GM12878 (cell line): ENCODE results near the gene PRMT2. TPM values are rescaled to one million over a fixed set of nuclear protein-coding genes. Genes with fewer than 3 reads are reported as not detected.

Experiments
- ATAC-seq: fragments of 200-7000 bp; cut with Tn5 transposase; 3 replicates; pipeline ENCODE4 v1.9.1; 2020; ENCODE audit warnings: mild to moderate bottlenecking, moderate library complexity
- BruUV-seq: library from RNA; stranded (reverse); fragments of 400-500 nt; replicated peaks from 2 replicates; lab custom pipeline; 2021; lab: Mats Ljungman, UMichigan
- CTCF ChIA-PET: fragments of 300-600 bp; sonication (Branson Sonifier 250); formaldehyde crosslinking; extraction: SDS; loops from one replicate; lab custom pipeline; 2021; ENCODE audit warnings: inconsistent platforms; lab: Yijun Ruan, JAX
- POLR2A ChIA-PET: fragments of 350-600 bp; formaldehyde crosslinking; extraction: SDS; loops from one replicate; lab custom pipeline; 2021; ENCODE audit warnings: inconsistent platforms; lab: Charles Lee
- RAD21 ChIA-PET: fragments of 300-600 bp; sonication (Branson Sonifier 250); formaldehyde crosslinking; loops from one replicate; lab custom pipeline; 2023; ENCODE audit warnings: antibody characterized with exemption; ENCODE audit not compliant: unreplicated experiment; lab: Charles Lee
- SMC1A ChIA-PET: fragments of 300-600 bp; sonication (Branson Sonifier 250); formaldehyde crosslinking; loops from one replicate; lab custom pipeline; 2023; ENCODE audit not compliant: unreplicated experiment, uncharacterized antibody; lab: Charles Lee
- DNase-seq: peaks from one replicate; pipeline ENCODE4 v3.0.0-alpha.2; 2011; ENCODE audit warnings: low read depth, low spot score
- FAIRE-seq: peaks from 3 replicates; lab custom pipeline; 2011; peaks lifted over from hg19 to GRCh38; lab: Jason Lieb, UNC
- H2AFZ ChIP-seq: 2 replicates; pipeline ENCODE4 v1.6.0; 2011; ENCODE audit warnings: low read depth, low read length, control low read depth; ENCODE audit not compliant: control insufficient read depth
- H3K27ac ChIP-seq: 2 replicates; pipeline ENCODE4 v1.5.1; 2011; ENCODE audit warnings: control low read depth; ENCODE audit not compliant: control insufficient read depth, insufficient read depth
- H3K27me3 ChIP-seq, 2 experiments: replicated peaks in 1 of 2; 2 replicates each; pipeline versions ENCODE4 v1.6.0 to v1.6.1; 2011; ENCODE audit warnings: low read length in 1 of 2; ENCODE audit not compliant: control insufficient read depth in 2 of 2, insufficient read depth in 2 of 2
- H3K36me3 ChIP-seq, 2 experiments: 2 replicates each; pipeline ENCODE4 v1.5.1; 2011; ENCODE audit warnings: low read length in 1 of 2; ENCODE audit not compliant: control insufficient read depth in 2 of 2, insufficient read depth in 2 of 2
- H3K4me1 ChIP-seq: 2 replicates; pipeline ENCODE4 v1.6.1; 2011; ENCODE audit warnings: mild to moderate bottlenecking, low read length, moderate library complexity, mixed read lengths; ENCODE audit not compliant: control insufficient read depth, insufficient read depth
- H3K4me2 ChIP-seq: 2 replicates; pipeline ENCODE4 v1.6.0; 2011; ENCODE audit warnings: control low read depth; ENCODE audit not compliant: control insufficient read depth, insufficient read depth
- H3K4me3 ChIP-seq: fragments of 200-600 bp; sonication (generic); 2 replicates; pipeline ENCODE4 v1.5.1; 2016
- H3K79me2 ChIP-seq: 2 replicates; pipeline ENCODE4 v1.6.0; 2011; ENCODE audit warnings: low read length; ENCODE audit not compliant: control insufficient read depth, insufficient read depth
- H3K9ac ChIP-seq: 2 replicates; pipeline ENCODE4 v1.8.0; 2011; ENCODE audit warnings: low read length, control low read depth, mixed read lengths; ENCODE audit not compliant: control insufficient read depth, insufficient read depth
- H3K9me3 ChIP-seq: replicated peaks from 3 replicates; pipeline ENCODE4 v1.5.1; 2011; ENCODE audit warnings: mild to moderate bottlenecking, low read length; ENCODE audit not compliant: control insufficient read depth, insufficient read depth
- H4K20me1 ChIP-seq: 2 replicates; pipeline ENCODE4 v1.6.0; 2011; ENCODE audit not compliant: control insufficient read depth, insufficient read depth
- BCL11A ChIP-seq: IDR thresholded peaks from 2 replicates; pipeline ENCODE4 v1.6.1; 2011; ENCODE audit warnings: low read depth, low read length
- BMI1 ChIP-seq: fragments of 450-650 bp; IDR thresholded peaks from 2 replicates; pipeline ENCODE4 v1.6.1; 2016; ENCODE audit warnings: mild to moderate bottlenecking, moderate library complexity, borderline replicate concordance
- FOXK2 ChIP-seq: fragments of 450-650 bp; IDR thresholded peaks from 2 replicates; pipeline ENCODE4 v1.6.1; 2017; ENCODE audit warnings: mild to moderate bottlenecking, moderate library complexity
- GABPA ChIP-seq: IDR thresholded peaks from 2 replicates; pipeline ENCODE4 v1.6.1; 2014; ENCODE audit warnings: antibody characterized with exemption, low read depth, mild to moderate bottlenecking, inconsistent platforms
- HDAC6 ChIP-seq: fragments of 200-600 bp; sonication (generic); IDR thresholded peaks from one replicate; pipeline ENCODE4 v1.8.0; 2017; ENCODE audit warnings: antibody characterized with exemption; ENCODE audit not compliant: unreplicated experiment
- IRF4 ChIP-seq: IDR thresholded peaks from 2 replicates; pipeline ENCODE4 v1.6.1; 2011; ENCODE audit warnings: low read depth, low read length
- IRF5 ChIP-seq: fragments of 450-650 bp; IDR thresholded peaks from 2 replicates; pipeline ENCODE4 v1.6.1; 2017; ENCODE audit warnings: borderline replicate concordance
- MTA3 ChIP-seq: IDR thresholded peaks from 2 replicates; pipeline ENCODE4 v1.6.1; 2012; ENCODE audit warnings: low read length, inconsistent platforms, borderline replicate concordance
- NFIC ChIP-seq: IDR thresholded peaks from 2 replicates; pipeline ENCODE4 v1.6.1; 2012; ENCODE audit warnings: low read depth, mild to moderate bottlenecking, inconsistent platforms, low read length, moderate library complexity
- POLR2AphosphoS5 ChIP-seq: IDR thresholded peaks from 2 replicates; pipeline ENCODE4 v1.6.1; 2011; ENCODE audit warnings: mild to moderate bottlenecking, low read length, inconsistent platforms
- RAD21 ChIP-seq: IDR thresholded peaks from 2 replicates; pipeline ENCODE4 v1.6.1; 2011; ENCODE audit warnings: mild to moderate bottlenecking, low read depth, low read length, moderate library complexity; ENCODE audit not compliant: insufficient read depth
- ZBTB4 ChIP-seq: fragments of 450-650 bp; formaldehyde crosslinking; IDR thresholded peaks from 2 replicates; pipeline ENCODE4 v1.4.0; 2022; ENCODE audit warnings: mild to moderate bottlenecking, moderate library complexity
- WGBS: methylation state at CpG from one replicate; pipeline ENCODE4 v1.1.6; 2016; ENCODE audit warnings: low lambda C conversion rate; ENCODE audit not compliant: insufficient replicate concordance, insufficient coverage; ENCODE audit errors: missing lambda C conversion rate; 5-methylcytosine and 5-hydroxymethylcytosine counted together
- in situ Hi-C: fragments of 300-500 bp; cut with MboI; formaldehyde crosslinking; loops from 9 replicates; pipeline ENCODE4 v1.14.3; 2018; ENCODE audit warnings: mixed read lengths
- intact Hi-C: fragments of 100-400 bp; cut with micrococcal nuclease; formaldehyde crosslinking; loops from one replicate; pipeline ENCODE4 v1.14.2; 2022; ENCODE audit not compliant: unreplicated experiment
- polyA plus RNA-seq, 11 experiments: library from polyadenylated mRNA; depleted of rRNA in 4 of 11; unstranded in 6 of 11; stranded (reverse) in 5 of 11; fragments of >200 nt; fragmentation: Nextera tagmentation in 4 of 11; fragmentation: Illumina TruSeq in 1 of 11; extraction: Ambion mirVana in 4 of 11; extraction: Trizol in 1 of 11; gene quantifications; 1 replicate in 1 of 11; 2 replicates in 10 of 11; pipeline versions ENCODE4 v1.2.1 to v1.2.3, GENCODE V29; 2011 to 2016; ENCODE audit warnings: inconsistent platforms in 2 of 11, missing spikeins in 2 of 11, low read depth in 1 of 11
- total RNA-seq, 4 experiments: library from RNA; depleted of rRNA in 3 of 4; stranded (reverse); fragments of >200 nt in 3 of 4; fragmentation: Illumina TruSeq in 1 of 4; extraction: Trizol in 1 of 4; gene quantifications; 2 replicates each; pipeline versions ENCODE4 v1.2.1 to v1.2.3, GENCODE V29; 2013 to 2021
- TF ChIP-seq, protein P1 (sequence below): fragments of 450-650 bp; formaldehyde crosslinking; IDR thresholded peaks from 2 replicates; pipeline ENCODE4 v1.5.0; 2022; ENCODE audit warnings: mild to moderate bottlenecking, missing genetic modification characterization
- TF ChIP-seq, protein P2 (sequence below): IDR thresholded peaks from 2 replicates; pipeline ENCODE4 v1.6.1; 2011; ENCODE audit warnings: borderline replicate concordance, low read depth, mild to moderate bottlenecking, moderate library complexity, mixed read lengths, low read length; ENCODE audit not compliant: insufficient read depth; ENCODE audit errors: extremely low read length
- TF ChIP-seq, protein P3 (sequence below): fragments of 450-650 bp; IDR thresholded peaks from 2 replicates; pipeline ENCODE4 v1.6.1; 2017; ENCODE audit warnings: low read depth, mild to moderate bottlenecking, moderate library complexity

Gene PRMT2
- total and polyA plus RNA-seq, 10 of the 15 experiments (the other 5 are each of a cell fraction or from before 2014, with no cell fraction given): 16.1 to 48.6 (median 36.2) TPM

DNA sequence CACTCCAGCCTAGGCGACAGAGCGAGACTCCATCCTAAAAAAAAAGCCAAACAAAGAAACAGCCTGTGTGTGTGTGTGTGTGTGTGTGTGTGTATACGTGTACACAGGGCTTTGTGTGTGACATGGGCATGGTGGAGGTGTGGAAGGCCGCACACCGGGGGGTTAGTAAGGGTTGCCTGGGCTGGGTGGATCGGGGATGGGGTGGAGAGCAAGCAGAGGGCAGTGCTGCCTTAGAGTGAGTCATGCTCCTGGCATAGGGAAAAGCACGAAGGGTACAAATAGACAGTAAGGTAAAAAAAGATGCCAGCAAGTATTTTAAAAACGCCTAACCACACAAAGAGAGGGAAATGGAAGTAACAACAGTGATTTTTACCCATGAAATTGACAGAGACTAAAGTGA, 6.2 kb downstream of the PRMT2 start:
- ATAC-seq (no peak), FAIRE-seq (no peak), DNase-seq (no peak)
- in situ Hi-C loops (no loop called here), intact Hi-C loops (no loop called here)
- Histone ChIP-seq H3K36me3 (peaks cover 1 to 19% of the 10 kb centered on the region in 2 experiments; a peak in 3 of 4 replicates), H3K9me3 (no peaks in the 10 kb centered on the region), H3K79me2 (peaks cover 7% of the 10 kb centered on the region), H3K4me2 (no peak overlapping the region), H3K27me3 (no peaks in the 10 kb centered on the region), H3K9ac (no peak overlapping the region), H3K4me1 (no peaks in the 10 kb centered on the region), H3K27ac (no peak overlapping the region), H3K4me3 (no peak overlapping the region), H2AFZ (no peak overlapping the region), H4K20me1 (no peaks in the 10 kb centered on the region)
- ChIA-PET SMC1A (no interaction called here), CTCF (no interaction called here), POLR2A (no interaction called here), RAD21 (no interaction called here)
- 92% methylated on average over 8 of the region's 8 CpGs for WGBS
- no TSS peak for BruUV-seq
- TF ChIP-seq RAD21 (no peak), BMI1 (no peak), ZBTB4 (CRISPR knock-in tag) (no peak), GABPA (no peak), MTA3 (no peak), BCL11A (no peak), IRF5 (no peak), IRF4 (no peak), FOXK2 (no peak), NFIC (no peak), HDAC6 (no peak), POLR2AphosphoS5 (no peak)
- TF ChIP-seq, protein P1, sequence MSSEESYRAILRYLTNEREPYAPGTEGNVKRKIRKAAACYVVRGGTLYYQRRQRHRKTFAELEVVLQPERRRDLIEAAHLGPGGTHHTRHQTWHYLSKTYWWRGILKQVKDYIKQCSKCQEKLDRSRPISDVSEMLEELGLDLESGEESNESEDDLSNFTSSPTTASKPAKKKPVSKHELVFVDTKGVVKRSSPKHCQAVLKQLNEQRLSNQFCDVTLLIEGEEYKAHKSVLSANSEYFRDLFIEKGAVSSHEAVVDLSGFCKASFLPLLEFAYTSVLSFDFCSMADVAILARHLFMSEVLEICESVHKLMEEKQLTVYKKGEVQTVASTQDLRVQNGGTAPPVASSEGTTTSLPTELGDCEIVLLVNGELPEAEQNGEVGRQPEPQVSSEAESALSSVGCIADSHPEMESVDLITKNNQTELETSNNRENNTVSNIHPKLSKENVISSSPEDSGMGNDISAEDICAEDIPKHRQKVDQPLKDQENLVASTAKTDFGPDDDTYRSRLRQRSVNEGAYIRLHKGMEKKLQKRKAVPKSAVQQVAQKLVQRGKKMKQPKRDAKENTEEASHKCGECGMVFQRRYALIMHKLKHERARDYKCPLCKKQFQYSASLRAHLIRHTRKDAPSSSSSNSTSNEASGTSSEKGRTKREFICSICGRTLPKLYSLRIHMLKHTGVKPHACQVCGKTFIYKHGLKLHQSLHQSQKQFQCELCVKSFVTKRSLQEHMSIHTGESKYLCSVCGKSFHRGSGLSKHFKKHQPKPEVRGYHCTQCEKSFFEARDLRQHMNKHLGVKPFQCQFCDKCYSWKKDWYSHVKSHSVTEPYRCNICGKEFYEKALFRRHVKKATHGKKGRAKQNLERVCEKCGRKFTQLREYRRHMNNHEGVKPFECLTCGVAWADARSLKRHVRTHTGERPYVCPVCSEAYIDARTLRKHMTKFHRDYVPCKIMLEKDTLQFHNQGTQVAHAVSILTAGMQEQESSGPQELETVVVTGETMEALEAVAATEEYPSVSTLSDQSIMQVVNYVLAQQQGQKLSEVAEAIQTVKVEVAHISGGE (CRISPR knock-in tag): no peak
- TF ChIP-seq, protein P2, sequence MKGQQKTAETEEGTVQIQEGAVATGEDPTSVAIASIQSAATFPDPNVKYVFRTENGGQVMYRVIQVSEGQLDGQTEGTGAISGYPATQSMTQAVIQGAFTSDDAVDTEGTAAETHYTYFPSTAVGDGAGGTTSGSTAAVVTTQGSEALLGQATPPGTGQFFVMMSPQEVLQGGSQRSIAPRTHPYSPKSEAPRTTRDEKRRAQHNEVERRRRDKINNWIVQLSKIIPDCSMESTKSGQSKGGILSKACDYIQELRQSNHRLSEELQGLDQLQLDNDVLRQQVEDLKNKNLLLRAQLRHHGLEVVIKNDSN: no peak
- TF ChIP-seq, protein P3, sequence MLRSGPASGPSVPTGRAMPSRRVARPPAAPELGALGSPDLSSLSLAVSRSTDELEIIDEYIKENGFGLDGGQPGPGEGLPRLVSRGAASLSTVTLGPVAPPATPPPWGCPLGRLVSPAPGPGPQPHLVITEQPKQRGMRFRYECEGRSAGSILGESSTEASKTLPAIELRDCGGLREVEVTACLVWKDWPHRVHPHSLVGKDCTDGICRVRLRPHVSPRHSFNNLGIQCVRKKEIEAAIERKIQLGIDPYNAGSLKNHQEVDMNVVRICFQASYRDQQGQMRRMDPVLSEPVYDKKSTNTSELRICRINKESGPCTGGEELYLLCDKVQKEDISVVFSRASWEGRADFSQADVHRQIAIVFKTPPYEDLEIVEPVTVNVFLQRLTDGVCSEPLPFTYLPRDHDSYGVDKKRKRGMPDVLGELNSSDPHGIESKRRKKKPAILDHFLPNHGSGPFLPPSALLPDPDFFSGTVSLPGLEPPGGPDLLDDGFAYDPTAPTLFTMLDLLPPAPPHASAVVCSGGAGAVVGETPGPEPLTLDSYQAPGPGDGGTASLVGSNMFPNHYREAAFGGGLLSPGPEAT: no peak
